ENCODE results near the gene PRCD.

DNA sequence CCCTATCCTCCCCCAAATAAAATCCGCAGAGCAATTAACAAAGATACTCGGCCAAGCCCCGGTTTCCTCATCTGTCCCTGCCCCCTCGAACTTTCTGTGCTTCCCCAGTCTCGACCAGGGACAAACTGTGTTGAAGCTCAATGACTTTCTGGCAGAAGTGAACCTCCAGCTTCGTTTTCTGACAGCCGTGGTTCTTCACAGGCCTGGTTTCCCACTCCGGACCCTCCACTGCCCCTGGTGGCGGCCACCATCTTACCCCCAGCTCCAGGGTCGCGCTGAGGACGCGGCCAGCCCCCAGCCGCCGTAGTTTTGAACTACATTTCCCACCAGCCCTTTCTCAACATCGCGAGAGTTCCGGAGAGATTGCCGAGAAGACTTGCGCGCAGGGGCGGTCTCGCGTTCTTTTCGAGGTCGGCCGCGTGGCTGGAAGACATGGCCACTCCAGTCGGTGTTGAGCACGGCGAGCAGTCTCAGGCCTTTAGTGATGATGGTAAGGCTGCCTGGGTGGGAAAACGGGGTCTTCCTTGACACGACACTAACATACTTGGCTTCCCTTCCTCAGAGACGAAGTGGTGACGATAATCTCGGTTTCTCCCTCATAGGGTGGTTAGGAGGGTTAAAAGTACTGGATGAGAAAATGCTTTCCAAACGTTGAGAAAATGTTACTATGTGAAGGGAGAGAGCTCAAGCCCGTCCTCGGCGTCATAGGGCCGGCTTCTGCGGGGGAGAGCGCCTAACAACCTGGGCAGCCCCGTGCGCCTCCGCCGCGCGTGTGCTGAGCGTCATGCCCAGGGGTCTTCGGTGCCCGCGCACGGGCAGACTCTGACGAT, 17.7 kb downstream of the PRCD start:
- TF ChIP-seq, protein P1, sequence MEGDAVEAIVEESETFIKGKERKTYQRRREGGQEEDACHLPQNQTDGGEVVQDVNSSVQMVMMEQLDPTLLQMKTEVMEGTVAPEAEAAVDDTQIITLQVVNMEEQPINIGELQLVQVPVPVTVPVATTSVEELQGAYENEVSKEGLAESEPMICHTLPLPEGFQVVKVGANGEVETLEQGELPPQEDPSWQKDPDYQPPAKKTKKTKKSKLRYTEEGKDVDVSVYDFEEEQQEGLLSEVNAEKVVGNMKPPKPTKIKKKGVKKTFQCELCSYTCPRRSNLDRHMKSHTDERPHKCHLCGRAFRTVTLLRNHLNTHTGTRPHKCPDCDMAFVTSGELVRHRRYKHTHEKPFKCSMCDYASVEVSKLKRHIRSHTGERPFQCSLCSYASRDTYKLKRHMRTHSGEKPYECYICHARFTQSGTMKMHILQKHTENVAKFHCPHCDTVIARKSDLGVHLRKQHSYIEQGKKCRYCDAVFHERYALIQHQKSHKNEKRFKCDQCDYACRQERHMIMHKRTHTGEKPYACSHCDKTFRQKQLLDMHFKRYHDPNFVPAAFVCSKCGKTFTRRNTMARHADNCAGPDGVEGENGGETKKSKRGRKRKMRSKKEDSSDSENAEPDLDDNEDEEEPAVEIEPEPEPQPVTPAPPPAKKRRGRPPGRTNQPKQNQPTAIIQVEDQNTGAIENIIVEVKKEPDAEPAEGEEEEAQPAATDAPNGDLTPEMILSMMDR (IDR thresholded peaks at IDR 0.05) = peak; percentile 13 to 83 (median 67)
- peak; percentile 30 to 76 for TF ChIP-seq POLR2A (IDR thresholded peaks at IDR 0.05)

Measured in adrenal gland (tissue), 5 donors.